SU-DHL-6 (cell line): ENCODE data around the gene RALB.

Experiments
- CTCF ChIP-seq: fragments of 200-600 bp; sonication (generic); IDR thresholded peaks from one replicate; pipeline ENCODE4 v1.5.1; 2017; ENCODE audit warnings: antibody characterized with exemption, mild to moderate bottlenecking, low read length, moderate library complexity; ENCODE audit not compliant: insufficient read depth, poor library complexity, severe bottlenecking
- EZH2phosphoT487 ChIP-seq: fragments of 200-600 bp; sonication (generic), shearing (Covaris generic); conservative IDR thresholded peaks from 2 replicates; pipeline ENCODE4 v1.6.1; 2018; ENCODE audit warnings: mild to moderate bottlenecking, antibody characterized with exemption, low read length, moderate library complexity, mixed read lengths

GRCh38 chr2:120323807-120324399 is 71.3 kb downstream of the RALB start:
- TF ChIP-seq CTCF (no peak), EZH2phosphoT487 (no peak)
